UCSD-AML1 (cell line): ENCODE measurements around the gene PYCARD.
"Not testable (repeated sequence)": the region's sequence is repeated elsewhere in the genome, so short reads cannot be mapped to it uniquely, and the experiment has no call there.

Source experiments
- DNase-seq: peaks from one replicate; lab custom pipeline; 2025; ENCODE audit not compliant: unreplicated experiment; lab: John Stamatoyannopoulos, UW

The PYCARD gene

DNA sequence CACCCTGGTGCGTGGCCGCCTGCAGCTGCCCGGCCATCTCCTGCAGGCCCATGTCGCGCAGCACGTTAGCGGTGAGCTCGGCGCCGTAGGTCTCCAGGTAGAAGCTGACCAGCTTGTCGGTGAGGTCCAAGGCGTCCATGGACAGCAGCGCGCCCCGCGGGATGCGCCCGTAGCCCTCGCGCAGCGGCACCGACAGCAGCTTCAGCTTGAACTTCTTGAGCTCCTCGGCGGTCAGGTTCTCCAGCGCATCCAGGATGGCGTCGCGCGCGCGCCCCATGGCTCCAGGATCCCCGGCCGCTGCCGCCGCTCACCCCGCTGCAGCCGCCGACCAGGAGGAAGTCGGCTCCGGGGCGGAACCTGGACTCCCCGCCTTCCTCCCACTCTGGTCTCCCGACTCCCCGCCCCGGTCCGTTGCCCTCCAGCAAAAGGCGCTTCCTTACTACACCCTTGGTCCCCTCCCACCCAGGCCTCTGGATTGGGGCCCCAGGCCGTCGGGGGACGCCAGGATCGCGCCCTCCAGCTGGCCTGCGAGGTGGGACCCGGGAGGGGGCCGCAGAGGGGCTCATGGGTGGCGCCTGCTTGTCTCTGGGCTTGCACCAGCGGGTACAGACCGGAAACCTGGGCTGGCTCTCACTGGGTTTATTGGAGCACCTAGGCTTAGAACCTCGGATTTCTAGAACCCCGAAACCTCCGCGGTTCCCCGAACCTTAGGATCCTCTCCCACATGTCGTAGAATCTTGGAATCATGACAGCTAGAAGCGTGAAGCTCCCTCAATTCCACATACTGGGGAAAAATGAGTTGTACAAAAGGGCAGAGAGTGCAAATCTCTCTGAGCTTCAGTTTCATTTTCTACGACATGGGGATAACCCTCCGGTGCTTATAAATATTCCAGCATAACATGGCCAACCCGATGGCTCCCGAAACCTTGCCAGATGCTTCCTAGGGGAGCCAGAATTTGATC lies at the start of gene PYCARD:
TSS of gene PYCARD (minus strand) at position 347 of the 962 bp plus-strand sequence. CDS start at position 277, 70 bp downstream.
- DNase-seq = peak; percentile 73

- no peak for DNase-seq
Measured at GRCh38 chr16:31251435-31251834, 48.9 kb upstream of the PYCARD start.

- DNase-seq = no peak
Measured at GRCh38 chr16:31250782-31251384, 48.3 kb upstream of the PYCARD start.

GRCh38 chr16:31248344-31248743 lies 45.8 kb upstream of the PYCARD start:
- DNase-seq = no peak

DNA sequence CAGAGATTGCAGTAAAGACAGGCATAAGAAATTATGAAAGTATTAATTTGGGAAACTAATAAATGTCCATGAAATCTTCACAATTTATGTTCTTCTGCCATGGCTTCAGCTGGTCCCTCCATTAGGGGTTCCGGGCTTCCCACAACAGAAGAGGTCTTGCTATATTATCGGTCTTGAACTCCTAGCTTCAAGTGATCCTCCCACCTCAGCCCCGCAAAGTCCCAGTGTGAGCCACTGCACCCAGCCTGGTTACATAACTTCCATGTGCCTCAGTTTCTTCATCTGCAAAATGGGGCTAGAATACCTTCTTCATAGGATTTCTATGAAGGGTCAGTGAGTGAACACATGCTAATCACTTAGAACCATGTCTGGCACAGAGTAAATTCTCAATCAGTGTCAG lies 43.7 kb upstream of the PYCARD start:
- DNase-seq = no peak

GRCh38 chr16:31245598-31245997 lies 43.0 kb upstream of the PYCARD start:
- DNase-seq = not testable (repeated sequence)

DNA sequence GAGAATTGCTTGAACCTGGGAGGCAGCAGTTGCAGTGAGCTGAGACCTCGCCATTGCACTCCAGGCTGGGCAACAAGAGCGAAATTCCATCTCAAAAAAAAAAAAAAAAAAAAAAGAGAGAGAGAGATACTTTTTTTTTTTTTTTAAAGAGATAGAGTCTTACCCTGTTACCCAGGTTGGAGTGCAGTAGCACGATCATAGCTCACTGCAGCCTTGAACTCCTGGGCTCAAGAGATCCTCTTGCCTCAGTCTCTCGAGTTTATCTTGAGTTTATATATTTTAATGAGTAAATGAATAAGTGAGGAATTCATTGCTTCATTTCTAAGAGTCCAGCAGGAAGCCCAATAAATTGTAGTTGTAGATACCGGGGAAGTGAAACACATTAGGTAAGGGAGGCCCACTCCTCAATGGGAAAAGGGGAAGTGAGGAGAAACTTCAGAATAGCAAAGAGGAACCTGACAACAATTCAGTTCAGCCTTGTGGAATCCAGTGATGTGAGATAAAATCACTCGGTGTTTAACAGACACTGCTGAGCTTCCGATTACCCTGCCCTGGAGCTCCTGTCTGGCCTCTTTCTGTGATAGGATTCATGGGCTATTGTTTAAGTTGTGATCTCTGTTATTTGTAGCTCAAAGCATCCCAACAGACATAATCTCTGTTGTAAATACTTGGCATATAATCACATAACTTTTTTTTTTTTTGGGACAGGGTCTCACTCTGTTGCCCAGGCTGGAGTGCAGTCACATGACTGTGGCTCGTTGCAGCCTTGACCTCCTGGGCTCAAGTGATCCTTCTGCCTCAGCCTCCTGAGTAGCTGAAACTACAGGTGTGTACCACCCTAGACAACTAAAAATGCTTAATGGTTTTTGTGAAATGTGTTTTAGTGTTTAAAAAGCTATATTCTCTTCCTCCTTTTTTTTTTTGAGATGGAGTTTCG lies 41.4 kb upstream of the PYCARD start:
- DNase-seq = peak; percentile 34

- DNase-seq = no peak
Measured at GRCh38 chr16:31242206-31242605, 39.6 kb upstream of the PYCARD start.

DNA sequence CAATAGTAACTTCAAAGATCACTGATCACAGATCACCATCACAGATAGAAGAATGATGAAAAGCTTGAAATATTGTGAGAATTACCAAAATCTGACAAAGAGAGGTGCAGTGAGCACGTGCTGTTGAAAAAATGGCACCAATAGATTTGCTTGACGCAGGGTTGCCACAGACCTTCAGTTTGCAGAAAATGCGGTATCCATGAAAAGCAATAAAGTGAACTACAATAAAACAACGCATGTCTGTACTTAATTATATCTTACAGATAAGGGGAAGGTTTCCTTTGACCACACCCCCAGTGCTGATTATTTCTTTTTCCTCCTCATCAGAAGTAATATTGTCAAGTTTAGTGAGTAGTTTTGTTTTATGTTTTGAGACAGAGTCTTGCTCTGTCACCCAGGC lies 35.5 kb upstream of the PYCARD start:
- no peak for DNase-seq

- no peak for DNase-seq
Measured at GRCh38 chr16:31229501-31229900, 26.9 kb upstream of the PYCARD start.

GRCh38 chr16:31228206-31228605 lies 25.6 kb upstream of the PYCARD start:
- DNase-seq = no peak

DNA sequence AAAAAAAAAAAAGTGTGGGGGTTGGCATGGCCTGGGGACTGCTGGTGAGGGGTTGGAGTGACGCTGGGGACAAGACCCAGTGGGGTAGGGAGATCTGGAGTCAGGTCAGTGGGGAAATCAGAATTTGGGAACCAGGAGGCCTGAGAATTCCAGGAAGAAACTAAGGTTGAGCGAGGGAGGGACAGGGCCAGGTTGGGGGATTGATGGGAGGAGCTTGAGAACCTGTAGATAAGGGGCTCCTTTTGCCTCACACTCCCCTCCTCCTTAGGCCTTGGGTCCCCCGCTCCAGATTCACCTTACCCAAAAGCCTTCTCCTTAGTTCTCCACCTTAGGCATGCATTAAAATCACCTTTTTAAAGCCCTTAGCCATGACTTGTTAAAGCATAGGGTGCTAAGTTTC lies 22.6 kb upstream of the PYCARD start:
- DNase-seq = no peak

DNA sequence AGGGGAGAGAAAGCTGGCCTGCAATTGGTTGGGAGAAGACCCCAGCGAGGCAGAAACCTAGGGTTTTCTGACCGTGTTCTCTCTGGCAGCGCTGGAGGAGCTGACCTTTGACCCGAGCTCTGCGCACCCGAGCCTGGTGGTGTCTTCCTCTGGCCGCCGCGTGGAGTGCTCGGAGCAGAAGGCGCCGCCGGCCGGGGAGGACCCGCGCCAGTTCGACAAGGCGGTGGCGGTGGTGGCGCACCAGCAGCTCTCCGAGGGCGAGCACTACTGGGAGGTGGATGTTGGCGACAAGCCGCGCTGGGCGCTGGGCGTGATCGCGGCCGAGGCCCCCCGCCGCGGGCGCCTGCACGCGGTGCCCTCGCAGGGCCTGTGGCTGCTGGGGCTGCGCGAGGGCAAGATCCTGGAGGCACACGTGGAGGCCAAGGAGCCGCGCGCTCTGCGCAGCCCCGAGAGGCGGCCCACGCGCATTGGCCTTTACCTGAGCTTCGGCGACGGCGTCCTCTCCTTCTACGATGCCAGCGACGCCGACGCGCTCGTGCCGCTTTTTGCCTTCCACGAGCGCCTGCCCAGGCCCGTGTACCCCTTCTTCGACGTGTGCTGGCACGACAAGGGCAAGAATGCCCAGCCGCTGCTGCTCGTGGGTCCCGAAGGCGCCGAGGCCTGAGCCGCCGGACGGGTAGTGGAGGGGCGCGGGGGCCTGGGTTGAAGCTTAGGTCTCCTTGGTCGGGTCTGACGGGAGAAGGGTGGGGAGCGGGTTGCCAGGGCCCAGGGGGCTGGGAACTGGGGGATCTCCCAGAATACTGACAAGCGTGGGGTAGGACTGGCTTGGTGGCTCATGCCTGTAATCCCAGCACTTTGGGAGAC lies 21.8 kb upstream of the PYCARD start:
- no peak for DNase-seq

DNA sequence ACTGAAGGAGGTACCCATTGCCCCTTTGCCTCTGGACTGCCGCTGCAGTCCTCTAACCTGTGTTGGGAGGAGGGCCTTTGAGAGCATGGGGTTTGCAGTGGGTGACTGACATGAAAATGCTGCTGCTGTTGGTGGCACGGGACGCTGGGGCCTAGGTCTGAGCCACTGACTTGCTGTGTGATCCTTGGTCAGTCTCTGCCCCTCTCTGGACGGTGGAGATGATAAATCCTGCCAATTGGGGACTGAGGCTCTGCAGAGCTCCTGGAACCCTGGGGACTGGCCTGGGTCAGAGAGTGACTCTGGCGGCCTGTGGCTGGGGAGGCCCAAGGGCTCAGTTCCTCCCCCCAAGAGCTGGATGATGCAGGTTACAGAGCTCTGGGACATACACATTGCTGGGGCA lies 20.5 kb upstream of the PYCARD start:
- DNase-seq = no peak

- DNase-seq = no peak
Measured at GRCh38 chr16:31221357-31222160, 19.0 kb upstream of the PYCARD start.

GRCh38 chr16:31219154-31219741 lies 16.7 kb upstream of the PYCARD start:
- DNase-seq = no peak

GRCh38 chr16:31217136-31217530 lies 14.6 kb upstream of the PYCARD start:
- DNase-seq = no peak

GRCh38 chr16:31216422-31217135 lies 14.0 kb upstream of the PYCARD start, which contains the start of gene PYDC1:
TSS of gene PYDC1 (minus strand) at chr16:31217135. CDS start at chr16:31217028, 107 bp downstream.
- no peak for DNase-seq
